ENCODE results near the gene ORAI1. TPM values are rescaled to one million over a fixed set of nuclear protein-coding genes. Genes with fewer than 3 reads are reported as not detected.
"Not testable (repeated sequence)": the region's sequence is repeated elsewhere in the genome, so short reads cannot be mapped to it uniquely, and the experiment has no call there.

Gene ORAI1
- polyA plus RNA-seq, 1 donor (not counting 4 experiments of a cell fraction or from before 2014, with no cell fraction given): 17.1 TPM

- no peak overlapping the region for H3K27ac ChIP-seq (ENCODE audit: control insufficient read depth, insufficient read depth, low read length)
- no peaks in the 10 kb centered on the region for H3K9me1 ChIP-seq (ENCODE audit: control insufficient read depth, extremely low read depth, insufficient read depth, low read length)
- H3K9ac ChIP-seq (ENCODE audit: control insufficient read depth, extremely low read depth, insufficient read depth, low read length): no peak overlapping the region
- DNase-seq (ENCODE audit: low read depth, low spot score) (no peak), FAIRE-seq (no peak)
- H3K4me3 ChIP-seq (ENCODE audit: control insufficient read depth in 2 of 3, extremely low read depth in 1 of 3, insufficient read depth in 2 of 3, low read depth in 1 of 3, low read length in 3 of 3): no peak overlapping the region
- no peaks in the 10 kb centered on the region for H3K4me1 ChIP-seq (ENCODE audit: control insufficient read depth, extremely low read depth, insufficient read depth, low read length)
- H3K9me3 ChIP-seq (ENCODE audit: control insufficient read depth, low read depth, low read length): no peaks in the 10 kb centered on the region
- H4K20me1 ChIP-seq (ENCODE audit: control insufficient read depth, extremely low read depth, insufficient read depth, low read length): no peaks in the 10 kb centered on the region
- no peaks in the 10 kb centered on the region for H3K36me3 ChIP-seq (ENCODE audit: control insufficient read depth in 2 of 2, extremely low read depth in 1 of 2, insufficient read depth in 2 of 2, low read length in 2 of 2)
- no peaks in the 10 kb centered on the region for H3K79me2 ChIP-seq (ENCODE audit: control insufficient read depth, insufficient read depth, low read length)
- no peak overlapping the region for H2AFZ ChIP-seq (ENCODE audit: control insufficient read depth, low read length)
- dilution Hi-C loops (cut with MboI; ENCODE audit: extremely low pct_ligation_motif_present, low sequenced_read_pairs): no loop called here
- H3K27me3 ChIP-seq (ENCODE audit: control insufficient read depth, extremely low read depth, insufficient read depth, low read length): no peaks in the 10 kb centered on the region
- H3K4me2 ChIP-seq (ENCODE audit: control insufficient read depth, extremely low read depth, insufficient read depth, low read depth, low read length): no peak overlapping the region
- TF ChIP-seq CTCF (optimal IDR thresholded peaks at IDR 0.05 in 1 of 3, IDR thresholded peaks at IDR 0.05 in 1 of 3, conservative IDR thresholded peaks at IDR 0.05 in 1 of 3; ENCODE audit: extremely low read depth in 1 of 3, insufficient read depth in 2 of 3, low read length in 3 of 3): no peak
- TF ChIP-seq EZH2 (IDR thresholded peaks at IDR 0.05; ENCODE audit: low read length): no peak
Measured at GRCh38 chr12:121678716-121679300, 52.5 kb downstream of the ORAI1 start.

GRCh38 chr12:121679661-121680197 is 53.4 kb downstream of the ORAI1 start:
- H3K9me1 ChIP-seq (ENCODE audit: control insufficient read depth, extremely low read depth, insufficient read depth, low read length); H3K27me3 ChIP-seq (ENCODE audit: control insufficient read depth, extremely low read depth, insufficient read depth, low read length); H3K9me3 ChIP-seq (ENCODE audit: control insufficient read depth, low read depth, low read length); H3K4me2 ChIP-seq (ENCODE audit: control insufficient read depth, extremely low read depth, insufficient read depth, low read depth, low read length); H3K4me1 ChIP-seq (ENCODE audit: control insufficient read depth, extremely low read depth, insufficient read depth, low read length); H3K27ac ChIP-seq (ENCODE audit: control insufficient read depth, insufficient read depth, low read length); H3K9ac ChIP-seq (ENCODE audit: control insufficient read depth, extremely low read depth, insufficient read depth, low read length); H3K79me2 ChIP-seq (ENCODE audit: control insufficient read depth, insufficient read depth, low read length); FAIRE-seq; H2AFZ ChIP-seq (ENCODE audit: control insufficient read depth, low read length); dilution Hi-C loops (cut with MboI; ENCODE audit: extremely low pct_ligation_motif_present, low sequenced_read_pairs); DNase-seq (ENCODE audit: low read depth, low spot score); H4K20me1 ChIP-seq (ENCODE audit: control insufficient read depth, extremely low read depth, insufficient read depth, low read length); H3K36me3 ChIP-seq (ENCODE audit: control insufficient read depth in 2 of 2, extremely low read depth in 1 of 2, insufficient read depth in 2 of 2, low read length in 2 of 2); H3K4me3 ChIP-seq (ENCODE audit: control insufficient read depth in 2 of 3, extremely low read depth in 1 of 3, insufficient read depth in 2 of 3, low read depth in 1 of 3, low read length in 3 of 3): not testable (repeated sequence)

GRCh38 chr12:121688966-121689365 is 62.6 kb downstream of the ORAI1 start:
- TF ChIP-seq EZH2 (IDR thresholded peaks at IDR 0.05; ENCODE audit: low read length) (no peak), CTCF (optimal IDR thresholded peaks at IDR 0.05 in 1 of 3, IDR thresholded peaks at IDR 0.05 in 1 of 3, conservative IDR thresholded peaks at IDR 0.05 in 1 of 3; ENCODE audit: extremely low read depth in 1 of 3, insufficient read depth in 2 of 3, low read length in 3 of 3) (no peak)
- Histone ChIP-seq H4K20me1 (ENCODE audit: control insufficient read depth, extremely low read depth, insufficient read depth, low read length) (no peaks in the 10 kb centered on the region), H3K9me3 (ENCODE audit: control insufficient read depth, low read depth, low read length) (no peaks in the 10 kb centered on the region), H3K4me1 (ENCODE audit: control insufficient read depth, extremely low read depth, insufficient read depth, low read length) (peaks cover 8% of the 10 kb centered on the region), H2AFZ (ENCODE audit: control insufficient read depth, low read length) (no peak overlapping the region), H3K9me1 (ENCODE audit: control insufficient read depth, extremely low read depth, insufficient read depth, low read length) (no peaks in the 10 kb centered on the region), H3K27me3 (ENCODE audit: control insufficient read depth, extremely low read depth, insufficient read depth, low read length) (no peaks in the 10 kb centered on the region), H3K4me3 (ENCODE audit: control insufficient read depth in 2 of 3, extremely low read depth in 1 of 3, insufficient read depth in 2 of 3, low read depth in 1 of 3, low read length in 3 of 3) (no peak overlapping the region), H3K27ac (ENCODE audit: control insufficient read depth, insufficient read depth, low read length) (no peak overlapping the region), H3K4me2 (ENCODE audit: control insufficient read depth, extremely low read depth, insufficient read depth, low read depth, low read length) (no peak overlapping the region), H3K9ac (ENCODE audit: control insufficient read depth, extremely low read depth, insufficient read depth, low read length) (no peak overlapping the region), H3K79me2 (ENCODE audit: control insufficient read depth, insufficient read depth, low read length) (no peaks in the 10 kb centered on the region), H3K36me3 (ENCODE audit: control insufficient read depth in 2 of 2, extremely low read depth in 1 of 2, insufficient read depth in 2 of 2, low read length in 2 of 2) (no peaks in the 10 kb centered on the region)
- FAIRE-seq (no peak), DNase-seq (ENCODE audit: low read depth, low spot score) (no peak)
- dilution Hi-C loops (cut with MboI; ENCODE audit: extremely low pct_ligation_motif_present, low sequenced_read_pairs): no loop called here
